Measurements from ENCODE around the gene SPATC1L. TPM values are rescaled to one million over a fixed set of nuclear protein-coding genes. Genes with fewer than 3 reads are reported as not detected.
"Not testable (repeated sequence)": the region's sequence is repeated elsewhere in the genome, so short reads cannot be mapped to it uniquely, and the experiment has no call there.

SPATC1L gene
- total RNA-seq, 3 donors from 2014 or later: 6.8 to 17.5 (median 10.6) TPM

- Mint-ChIP-seq H3K9me3 (peaks cover 18% of the 10 kb centered on the region), H3K36me3 (ENCODE audit: insufficient read depth) (peaks cover 1% of the 10 kb centered on the region), H3K4me3 (no peak overlapping the region), H3K4me1 (ENCODE audit: low read depth) (peaks cover 6% of the 10 kb centered on the region), H3K27me3 (ENCODE audit: low read depth) (peaks cover 5% of the 10 kb centered on the region)
- DNase-seq (no peak), ATAC-seq (no peak)
Observed at GRCh38 chr21:46171996-46172862, 12.0 kb downstream of the SPATC1L start.

- Mint-ChIP-seq H3K27me3 (ENCODE audit: low read depth) (peaks cover 5% of the 10 kb centered on the region), H3K9me3 (peaks cover 18% of the 10 kb centered on the region), H3K4me3 (no peak overlapping the region), H3K4me1 (ENCODE audit: low read depth) (peaks cover 6% of the 10 kb centered on the region), H3K36me3 (ENCODE audit: insufficient read depth) (peaks cover 1% of the 10 kb centered on the region)
- no peak for ATAC-seq
- no peak for DNase-seq
Observed at GRCh38 chr21:46171585-46171984, 12.7 kb downstream of the SPATC1L start.

GRCh38 chr21:46170436-46171193 lies 13.6 kb downstream of the SPATC1L start:
- not testable (repeated sequence) for H3K4me1 Mint-ChIP-seq (ENCODE audit: low read depth); DNase-seq; ATAC-seq; H3K27me3 Mint-ChIP-seq (ENCODE audit: low read depth); H3K4me3 Mint-ChIP-seq; H3K36me3 Mint-ChIP-seq (ENCODE audit: insufficient read depth)
- H3K9me3 Mint-ChIP-seq: peaks cover 14% of the 10 kb centered on the region

- Mint-ChIP-seq H3K4me1 (ENCODE audit: low read depth) (peaks cover 6% of the 10 kb centered on the region), H3K36me3 (ENCODE audit: insufficient read depth) (peaks cover 1% of the 10 kb centered on the region), H3K9me3 (no peaks in the 10 kb centered on the region), H3K27me3 (ENCODE audit: low read depth) (no peaks in the 10 kb centered on the region), H3K4me3 (no peak overlapping the region)
- DNase-seq: no peak
- ATAC-seq: no peak
Observed at GRCh38 chr21:46168659-46169386, 15.4 kb downstream of the SPATC1L start.

GRCh38 chr21:46168238-46168637 lies 16.0 kb downstream of the SPATC1L start:
- H3K4me1 Mint-ChIP-seq (ENCODE audit: low read depth): peaks cover 6% of the 10 kb centered on the region
- no peak overlapping the region for H3K4me3 Mint-ChIP-seq
- DNase-seq: no peak
- H3K27me3 Mint-ChIP-seq (ENCODE audit: low read depth): no peaks in the 10 kb centered on the region
- H3K9me3 Mint-ChIP-seq: no peaks in the 10 kb centered on the region
- ATAC-seq: no peak
- H3K36me3 Mint-ChIP-seq (ENCODE audit: insufficient read depth): peaks cover 1% of the 10 kb centered on the region

GRCh38 chr21:46165098-46165497 lies 19.2 kb downstream of the SPATC1L start:
- no peak for ATAC-seq
- Mint-ChIP-seq H3K36me3 (ENCODE audit: insufficient read depth) (peaks cover 1% of the 10 kb centered on the region), H3K4me3 (no peak overlapping the region), H3K4me1 (ENCODE audit: low read depth) (no peaks in the 10 kb centered on the region), H3K27me3 (ENCODE audit: low read depth) (peaks cover 1% of the 10 kb centered on the region), H3K9me3 (no peaks in the 10 kb centered on the region)
- no peak for DNase-seq

- no peak for DNase-seq
- no peaks in the 10 kb centered on the region for H3K4me1 Mint-ChIP-seq (ENCODE audit: low read depth)
- H3K4me3 Mint-ChIP-seq: no peak overlapping the region
- no peak for ATAC-seq
- no peaks in the 10 kb centered on the region for H3K9me3 Mint-ChIP-seq
- H3K36me3 Mint-ChIP-seq (ENCODE audit: insufficient read depth): peaks cover 1% of the 10 kb centered on the region
- peaks cover 1% of the 10 kb centered on the region for H3K27me3 Mint-ChIP-seq (ENCODE audit: low read depth)
Observed at GRCh38 chr21:46163380-46163779, 20.9 kb downstream of the SPATC1L start.

GRCh38 chr21:46161633-46162592 lies 22.3 kb downstream of the SPATC1L start:
- no peak for DNase-seq
- no peaks in the 10 kb centered on the region for H3K9me3 Mint-ChIP-seq
- ATAC-seq: no peak
- H3K4me1 Mint-ChIP-seq (ENCODE audit: low read depth): no peaks in the 10 kb centered on the region
- no peak overlapping the region for H3K4me3 Mint-ChIP-seq
- peaks cover 1% of the 10 kb centered on the region for H3K27me3 Mint-ChIP-seq (ENCODE audit: low read depth)
- H3K36me3 Mint-ChIP-seq (ENCODE audit: insufficient read depth): peaks cover 1% of the 10 kb centered on the region

- Mint-ChIP-seq H3K36me3 (ENCODE audit: insufficient read depth) (peaks cover 1% of the 10 kb centered on the region), H3K9me3 (no peaks in the 10 kb centered on the region), H3K4me3 (no peak overlapping the region), H3K27me3 (ENCODE audit: low read depth) (peaks cover 1% of the 10 kb centered on the region), H3K4me1 (ENCODE audit: low read depth) (no peaks in the 10 kb centered on the region)
- ATAC-seq (peak in 1 of 2 donors; percentile 32), DNase-seq (no peak)
Observed at GRCh38 chr21:46160907-46161632, 23.2 kb downstream of the SPATC1L start.

- Mint-ChIP-seq H3K9me3 (no peaks in the 10 kb centered on the region), H3K4me1 (ENCODE audit: low read depth) (no peaks in the 10 kb centered on the region), H3K27me3 (ENCODE audit: low read depth) (peaks cover 1% of the 10 kb centered on the region), H3K4me3 (no peak overlapping the region), H3K36me3 (ENCODE audit: insufficient read depth) (no peaks in the 10 kb centered on the region)
- DNase-seq (no peak), ATAC-seq (no peak)
Observed at GRCh38 chr21:46160657-46160906, 23.7 kb downstream of the SPATC1L start.

- H3K4me3 Mint-ChIP-seq: no peak overlapping the region
- no peaks in the 10 kb centered on the region for H3K9me3 Mint-ChIP-seq
- no peaks in the 10 kb centered on the region for H3K4me1 Mint-ChIP-seq (ENCODE audit: low read depth)
- ATAC-seq (no peak), DNase-seq (no peak)
- peaks cover 1% of the 10 kb centered on the region for H3K27me3 Mint-ChIP-seq (ENCODE audit: low read depth)
- H3K36me3 Mint-ChIP-seq (ENCODE audit: insufficient read depth): no peaks in the 10 kb centered on the region
Observed at GRCh38 chr21:46159841-46160656, 24.2 kb downstream of the SPATC1L start.

- DNase-seq (no peak), ATAC-seq (no peak)
- no peak overlapping the region for H3K4me3 Mint-ChIP-seq
Observed at GRCh38 chr21:46159390-46159789, 24.9 kb downstream of the SPATC1L start.

More at GRCh38 chr21:46159390-46159789, 24.9 kb downstream of the SPATC1L start:
- Mint-ChIP-seq H3K27me3 (ENCODE audit: low read depth) (peaks cover 1% of the 10 kb centered on the region), H3K4me1 (ENCODE audit: low read depth) (no peaks in the 10 kb centered on the region), H3K9me3 (no peaks in the 10 kb centered on the region), H3K36me3 (ENCODE audit: insufficient read depth) (no peaks in the 10 kb centered on the region)
